Measurements from ENCODE around the gene ZDHHC11B.
"Not testable (repeated sequence)": the region's sequence is repeated elsewhere in the genome, so short reads cannot be mapped to it uniquely, and the experiment has no call there.

GRCh38 chr5:782356-782755 lies 2.2 kb downstream of the ZDHHC11B start:
- TF ChIP-seq CTCF (conservative IDR thresholded peaks at IDR 0.05 in 1 of 2, IDR thresholded peaks at IDR 0.05 in 1 of 2; ENCODE audit: extremely low read depth in 1 of 2, insufficient read depth in 1 of 2, low read depth in 1 of 2, low read length in 2 of 2); EZH2 (IDR thresholded peaks at IDR 0.05; ENCODE audit: borderline replicate concordance, low read length): not testable (repeated sequence)

Measured in mammary epithelial cell (primary cell).